Measurements from ENCODE around the gene TMPRSS6. TPM values are rescaled to one million over a fixed set of nuclear protein-coding genes. Genes with fewer than 3 reads are reported as not detected.

The TMPRSS6 gene
- total and polyA plus RNA-seq, 2 of the 8 experiments (the other 6 are each of a cell fraction or from before 2014, with no cell fraction given), result 0.02 TPM; not detected in 1

- TF ChIP-seq TAF7 (optimal IDR thresholded peaks at IDR 0.05; ENCODE audit: borderline replicate concordance, low read depth, low read length), result no peak
- no peak for TF ChIP-seq CHD2 (IDR thresholded peaks at IDR 0.05; ENCODE audit: low read length)
- no peak for TF ChIP-seq ATF3 (IDR thresholded peaks at IDR 0.05; ENCODE audit: insufficient read depth, low read depth, low read length)
- no peak for TF ChIP-seq POU5F1 (IDR thresholded peaks at IDR 0.05; ENCODE audit: low read depth, low read length)
- no peak for TF ChIP-seq PHF8 (conservative IDR thresholded peaks at IDR 0.05; ENCODE audit: low read depth, low read length)
Measured at GRCh38 chr22:37137131-37137530, 27.6 kb upstream of the TMPRSS6 start (continued).
